ENCODE results near the gene NUDT9.
A peak's percentile ranks its signal among the peaks of the same experiment; 100 is the strongest.
"Not testable (repeated sequence)": the region's sequence is repeated elsewhere in the genome, so short reads cannot be mapped to it uniquely, and the experiment has no call there.

The NUDT9 gene

DNA sequence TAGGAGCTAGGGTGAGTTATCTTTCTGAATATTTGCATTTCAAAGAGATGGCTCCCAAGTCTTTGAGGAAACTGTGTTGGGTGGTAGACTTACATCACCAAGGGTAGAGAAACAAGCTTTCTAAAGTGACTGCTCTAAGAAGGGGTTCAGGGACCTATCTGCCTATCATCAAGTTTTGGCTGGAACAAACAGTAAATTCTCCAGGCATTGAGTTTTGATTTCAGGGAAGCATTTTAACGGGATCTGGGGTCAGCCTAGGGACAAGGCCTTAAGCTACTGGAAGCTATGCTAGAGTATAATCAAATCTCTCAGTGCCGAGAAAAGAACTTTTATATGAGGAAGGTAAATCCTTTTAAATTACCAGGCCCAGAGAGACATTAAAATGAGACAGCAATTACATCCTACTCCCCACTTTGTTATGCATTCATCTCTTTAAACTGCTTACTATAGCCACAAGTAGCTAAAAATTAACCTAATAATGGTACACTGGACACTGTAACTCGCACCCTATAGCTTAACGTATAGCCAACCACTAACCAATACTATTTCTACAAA, 2.0 kb upstream of the NUDT9 start:
- no CpG with 5 or more reads among the region's 4 CpGs for WGBS, 2 donors (ENCODE audit: extremely low coverage in 2 of 2, insufficient read length in 2 of 2, insufficient replicate concordance in 1 of 2)
- no peak overlapping the region for H3K27ac ChIP-seq (replicated peaks; ENCODE audit: low read length)

GRCh38 chr4:87423317-87424098, 1.1 kb downstream of the NUDT9 start:
- no peak overlapping the region for H2BK120ac ChIP-seq (ENCODE audit: low read depth, low read length)
- no peak overlapping the region for H3K14ac ChIP-seq (ENCODE audit: low read length)
- no peak overlapping the region for H3K4me2 ChIP-seq (ENCODE audit: insufficient read depth, low read length, poor library complexity, severe bottlenecking)
- H3K27ac ChIP-seq (replicated peaks; ENCODE audit: low read length), result no peak overlapping the region
- H2AK5ac ChIP-seq (ENCODE audit: low read depth, low read length), result no peak overlapping the region
- H3K18ac ChIP-seq (ENCODE audit: low read length), result no peak overlapping the region
- H3K36me3 ChIP-seq (replicated peaks in 1 of 2; ENCODE audit: control insufficient read depth in 2 of 2, insufficient read depth in 2 of 2, low read length in 2 of 2), result no peaks in the 10 kb centered on the region
- no peak overlapping the region for H2BK5ac ChIP-seq (ENCODE audit: low read length)
- H2BK15ac ChIP-seq (ENCODE audit: low read length), result no peak overlapping the region
- no peak overlapping the region for H4K91ac ChIP-seq (ENCODE audit: low read depth, low read length, poor library complexity)
- DNase-seq (ENCODE audit: low spot score), result no peak
- H2BK12ac ChIP-seq (ENCODE audit: low read length), result no peak overlapping the region
- H3K4me1 ChIP-seq (ENCODE audit: control insufficient read depth in 2 of 2, insufficient read depth in 1 of 2, low read depth in 1 of 2, low read length in 2 of 2), result peaks cover 0 to 6% of the 10 kb centered on the region in 2 donors
- no peak overlapping the region for H3K9ac ChIP-seq (ENCODE audit: low read depth, low read length, poor library complexity)
- peak overlapping the region in 1 of 2 donors; percentile 61 for H3K4me3 ChIP-seq (ENCODE audit: low read length in 2 of 2)
- H2AFZ ChIP-seq (ENCODE audit: low read length), result peak overlapping the region; percentile 91
- no peak overlapping the region for H4K8ac ChIP-seq (ENCODE audit: low read depth, low read length)
- H3K9me3 ChIP-seq (replicated peaks in 1 of 2; ENCODE audit: control insufficient read depth in 2 of 2, insufficient read depth in 1 of 2, low read depth in 1 of 2, low read length in 2 of 2), result no peaks in the 10 kb centered on the region
- no peak overlapping the region for H3K23ac ChIP-seq (ENCODE audit: low read depth, low read length, poor library complexity)
- no peak overlapping the region for H3K4ac ChIP-seq (ENCODE audit: low read length)
- H3K79me1 ChIP-seq (ENCODE audit: low read depth, low read length), result no peaks in the 10 kb centered on the region
- no peaks in the 10 kb centered on the region for H3K27me3 ChIP-seq (ENCODE audit: control insufficient read depth in 3 of 3, insufficient read depth in 3 of 3, low read depth in 1 of 3, low read length in 3 of 3)
- WGBS, 2 donors (ENCODE audit: extremely low coverage in 2 of 2, insufficient read length in 2 of 2, insufficient replicate concordance in 1 of 2), result no CpG with 5 or more reads among the region's 3 CpGs

More for the DNA sequence above, 2.0 kb upstream of the NUDT9 start:
- no peak for DNase-seq (ENCODE audit: low spot score)
- no peak overlapping the region for H2BK15ac ChIP-seq (ENCODE audit: low read length)
- H3K27me3 ChIP-seq (ENCODE audit: control insufficient read depth in 3 of 3, insufficient read depth in 3 of 3, low read depth in 1 of 3, low read length in 3 of 3), result no peaks in the 10 kb centered on the region
- H3K18ac ChIP-seq (ENCODE audit: low read length), result no peak overlapping the region
- no peak overlapping the region for H2BK12ac ChIP-seq (ENCODE audit: low read length)
- peaks cover 0 to 3% of the 10 kb centered on the region in 2 donors for H3K9me3 ChIP-seq (replicated peaks in 1 of 2; ENCODE audit: control insufficient read depth in 2 of 2, insufficient read depth in 1 of 2, low read depth in 1 of 2, low read length in 2 of 2)
- no peaks in the 10 kb centered on the region for H3K36me3 ChIP-seq (replicated peaks in 1 of 2; ENCODE audit: control insufficient read depth in 2 of 2, insufficient read depth in 2 of 2, low read length in 2 of 2)
- no peak overlapping the region for H3K4me2 ChIP-seq (ENCODE audit: insufficient read depth, low read length, poor library complexity, severe bottlenecking)
- no peak overlapping the region for H3K14ac ChIP-seq (ENCODE audit: low read length)
- no peak overlapping the region for H2BK5ac ChIP-seq (ENCODE audit: low read length)
- no peak overlapping the region for H4K91ac ChIP-seq (ENCODE audit: low read depth, low read length, poor library complexity)
- H2AK5ac ChIP-seq (ENCODE audit: low read depth, low read length), result no peak overlapping the region
- no peaks in the 10 kb centered on the region for H3K79me1 ChIP-seq (ENCODE audit: low read depth, low read length)
- no peak overlapping the region for H3K23ac ChIP-seq (ENCODE audit: low read depth, low read length, poor library complexity)
- H3K4me3 ChIP-seq (ENCODE audit: low read length in 2 of 2), result no peak overlapping the region
- H3K9ac ChIP-seq (ENCODE audit: low read depth, low read length, poor library complexity), result no peak overlapping the region
- no peak overlapping the region for H3K4ac ChIP-seq (ENCODE audit: low read length)
- H3K4me1 ChIP-seq (ENCODE audit: control insufficient read depth in 2 of 2, insufficient read depth in 1 of 2, low read depth in 1 of 2, low read length in 2 of 2), result peaks cover 0 to 11% of the 10 kb centered on the region in 2 donors
- H2AFZ ChIP-seq (ENCODE audit: low read length), result no peak overlapping the region
- no peak overlapping the region for H4K8ac ChIP-seq (ENCODE audit: low read depth, low read length)
- H2BK120ac ChIP-seq (ENCODE audit: low read depth, low read length), result no peak overlapping the region

GRCh38 chr4:87424099-87424543, 1.7 kb downstream of the NUDT9 start:
- peak overlapping the region in 1 of 2 donors; percentile 61 for H3K4me3 ChIP-seq (ENCODE audit: low read length in 2 of 2)
- H3K4me1 ChIP-seq (ENCODE audit: control insufficient read depth in 2 of 2, insufficient read depth in 1 of 2, low read depth in 1 of 2, low read length in 2 of 2); H3K4me2 ChIP-seq (ENCODE audit: insufficient read depth, low read length, poor library complexity, severe bottlenecking); H2BK12ac ChIP-seq (ENCODE audit: low read length); H3K79me1 ChIP-seq (ENCODE audit: low read depth, low read length); DNase-seq (ENCODE audit: low spot score); H2BK120ac ChIP-seq (ENCODE audit: low read depth, low read length); H3K36me3 ChIP-seq (replicated peaks in 1 of 2; ENCODE audit: control insufficient read depth in 2 of 2, insufficient read depth in 2 of 2, low read length in 2 of 2); H2AK5ac ChIP-seq (ENCODE audit: low read depth, low read length); H3K27me3 ChIP-seq (ENCODE audit: control insufficient read depth in 3 of 3, insufficient read depth in 3 of 3, low read depth in 1 of 3, low read length in 3 of 3); H3K14ac ChIP-seq (ENCODE audit: low read length); H3K9me3 ChIP-seq (replicated peaks in 1 of 2; ENCODE audit: control insufficient read depth in 2 of 2, insufficient read depth in 1 of 2, low read depth in 1 of 2, low read length in 2 of 2); H4K91ac ChIP-seq (ENCODE audit: low read depth, low read length, poor library complexity); H2BK5ac ChIP-seq (ENCODE audit: low read length); H3K23ac ChIP-seq (ENCODE audit: low read depth, low read length, poor library complexity); H3K9ac ChIP-seq (ENCODE audit: low read depth, low read length, poor library complexity); H2AFZ ChIP-seq (ENCODE audit: low read length); H3K27ac ChIP-seq (replicated peaks; ENCODE audit: low read length); H3K18ac ChIP-seq (ENCODE audit: low read length); H3K4ac ChIP-seq (ENCODE audit: low read length); H4K8ac ChIP-seq (ENCODE audit: low read depth, low read length); H2BK15ac ChIP-seq (ENCODE audit: low read length): not testable (repeated sequence)
- WGBS, 2 donors (ENCODE audit: extremely low coverage in 2 of 2, insufficient read length in 2 of 2, insufficient replicate concordance in 1 of 2), result no CpG with 5 or more reads among the region's 22 CpGs

- Histone ChIP-seq H4K8ac (ENCODE audit: low read depth, low read length) (no peak overlapping the region), H2BK12ac (ENCODE audit: low read length) (no peak overlapping the region), H3K79me1 (ENCODE audit: low read depth, low read length) (no peaks in the 10 kb centered on the region), H3K4me2 (ENCODE audit: insufficient read depth, low read length, poor library complexity, severe bottlenecking) (no peak overlapping the region), H2BK15ac (ENCODE audit: low read length) (no peak overlapping the region), H3K9me3 (replicated peaks in 1 of 2; ENCODE audit: control insufficient read depth in 2 of 2, insufficient read depth in 1 of 2, low read depth in 1 of 2, low read length in 2 of 2) (no peaks in the 10 kb centered on the region), H3K4ac (ENCODE audit: low read length) (no peak overlapping the region), H4K91ac (ENCODE audit: low read depth, low read length, poor library complexity) (no peak overlapping the region), H2AFZ (ENCODE audit: low read length) (no peak overlapping the region), H2BK5ac (ENCODE audit: low read length) (no peak overlapping the region), H3K4me3 (ENCODE audit: low read length in 2 of 2) (no peak overlapping the region), H3K27ac (replicated peaks; ENCODE audit: low read length) (no peak overlapping the region), H3K9ac (ENCODE audit: low read depth, low read length, poor library complexity) (no peak overlapping the region), H3K4me1 (ENCODE audit: control insufficient read depth in 2 of 2, insufficient read depth in 1 of 2, low read depth in 1 of 2, low read length in 2 of 2) (peaks cover 0 to 6% of the 10 kb centered on the region in 2 donors), H2BK120ac (ENCODE audit: low read depth, low read length) (no peak overlapping the region), H3K14ac (ENCODE audit: low read length) (no peak overlapping the region), H3K36me3 (replicated peaks in 1 of 2; ENCODE audit: control insufficient read depth in 2 of 2, insufficient read depth in 2 of 2, low read length in 2 of 2) (no peaks in the 10 kb centered on the region), H3K18ac (ENCODE audit: low read length) (no peak overlapping the region), H3K27me3 (ENCODE audit: control insufficient read depth in 3 of 3, insufficient read depth in 3 of 3, low read depth in 1 of 3, low read length in 3 of 3) (no peaks in the 10 kb centered on the region), H2AK5ac (ENCODE audit: low read depth, low read length) (no peak overlapping the region), H3K23ac (ENCODE audit: low read depth, low read length, poor library complexity) (no peak overlapping the region)
- DNase-seq (ENCODE audit: low spot score), result no peak
- WGBS, 2 donors (ENCODE audit: extremely low coverage in 2 of 2, insufficient read length in 2 of 2, insufficient replicate concordance in 1 of 2), result no CpG with 5 or more reads among the region's 2 CpGs
Observed at GRCh38 chr4:87425711-87426110, 3.3 kb downstream of the NUDT9 start.
